ENCODE measurements around the gene KIRREL1.

The KIRREL1 gene

GRCh38 chr1:157993147-157993917 lies at the start of gene KIRREL1:
TSS of gene KIRREL1 (plus strand) at chr1:157993645. CDS start at chr1:157993677, 32 bp downstream.
- Histone ChIP-seq H3K36me3 (ENCODE audit: control insufficient read depth, low read depth, low read length) (no peaks in the 10 kb centered on the region), H3K9ac (ENCODE audit: low read length) (peak within 1 kb of the TSS; percentile 90), H3K9me3 (ENCODE audit: control insufficient read depth, low read depth, low read length) (no peaks in the 10 kb centered on the region), H3K27me3 (ENCODE audit: control insufficient read depth, insufficient read depth, low read length) (peaks cover 8% of the 10 kb centered on the region), H3K4me3 (ENCODE audit: low read length) (peak within 1 kb of the TSS; percentile 90), H3K4me1 (ENCODE audit: control insufficient read depth, low read depth, low read length) (peaks cover 33% of the 10 kb centered on the region), H3K27ac (ENCODE audit: low read length) (peak within 1 kb of the TSS; percentile 64)

- Histone ChIP-seq H3K9me3 (ENCODE audit: control insufficient read depth, low read depth, low read length) (no peaks in the 10 kb centered on the region), H3K4me3 (ENCODE audit: low read length) (no peak overlapping the region), H3K27ac (ENCODE audit: low read length) (no peak overlapping the region), H3K9ac (ENCODE audit: low read length) (no peak overlapping the region), H3K36me3 (ENCODE audit: control insufficient read depth, low read depth, low read length) (no peaks in the 10 kb centered on the region), H3K27me3 (ENCODE audit: control insufficient read depth, insufficient read depth, low read length) (no peaks in the 10 kb centered on the region), H3K4me1 (ENCODE audit: control insufficient read depth, low read depth, low read length) (no peaks in the 10 kb centered on the region)
These were observed 48.7 kb upstream of the KIRREL1 start for GRCh38 chr1:157944663-157945280.

- H3K36me3 ChIP-seq (ENCODE audit: control insufficient read depth, low read depth, low read length), result no peaks in the 10 kb centered on the region
- no peak overlapping the region for H3K4me3 ChIP-seq (ENCODE audit: low read length)
- no peaks in the 10 kb centered on the region for H3K27me3 ChIP-seq (ENCODE audit: control insufficient read depth, insufficient read depth, low read length)
- H3K4me1 ChIP-seq (ENCODE audit: control insufficient read depth, low read depth, low read length), result no peaks in the 10 kb centered on the region
- H3K27ac ChIP-seq (ENCODE audit: low read length), result no peak overlapping the region
- H3K9me3 ChIP-seq (ENCODE audit: control insufficient read depth, low read depth, low read length), result no peaks in the 10 kb centered on the region
- no peak overlapping the region for H3K9ac ChIP-seq (ENCODE audit: low read length)
These were observed 45.0 kb upstream of the KIRREL1 start for GRCh38 chr1:157948312-157949073.

- Histone ChIP-seq H3K4me1 (ENCODE audit: control insufficient read depth, low read depth, low read length) (no peaks in the 10 kb centered on the region), H3K36me3 (ENCODE audit: control insufficient read depth, low read depth, low read length) (no peaks in the 10 kb centered on the region), H3K9ac (ENCODE audit: low read length) (no peak overlapping the region), H3K9me3 (ENCODE audit: control insufficient read depth, low read depth, low read length) (no peaks in the 10 kb centered on the region), H3K27me3 (ENCODE audit: control insufficient read depth, insufficient read depth, low read length) (no peaks in the 10 kb centered on the region), H3K27ac (ENCODE audit: low read length) (no peak overlapping the region), H3K4me3 (ENCODE audit: low read length) (no peak overlapping the region)
These were observed 44.4 kb upstream of the KIRREL1 start for GRCh38 chr1:157949074-157949354.

- Histone ChIP-seq H3K27ac (ENCODE audit: low read length) (no peak overlapping the region), H3K4me1 (ENCODE audit: control insufficient read depth, low read depth, low read length) (no peaks in the 10 kb centered on the region), H3K9ac (ENCODE audit: low read length) (no peak overlapping the region), H3K4me3 (ENCODE audit: low read length) (no peak overlapping the region), H3K27me3 (ENCODE audit: control insufficient read depth, insufficient read depth, low read length) (no peaks in the 10 kb centered on the region), H3K9me3 (ENCODE audit: control insufficient read depth, low read depth, low read length) (no peaks in the 10 kb centered on the region), H3K36me3 (ENCODE audit: control insufficient read depth, low read depth, low read length) (no peaks in the 10 kb centered on the region)
These were observed 42.2 kb upstream of the KIRREL1 start for GRCh38 chr1:157951230-157951629.

GRCh38 chr1:157952601-157953000 lies 40.8 kb upstream of the KIRREL1 start:
- Histone ChIP-seq H3K27ac (ENCODE audit: low read length) (no peak overlapping the region), H3K9me3 (ENCODE audit: control insufficient read depth, low read depth, low read length) (no peaks in the 10 kb centered on the region), H3K4me3 (ENCODE audit: low read length) (no peak overlapping the region), H3K4me1 (ENCODE audit: control insufficient read depth, low read depth, low read length) (no peaks in the 10 kb centered on the region), H3K36me3 (ENCODE audit: control insufficient read depth, low read depth, low read length) (no peaks in the 10 kb centered on the region), H3K9ac (ENCODE audit: low read length) (no peak overlapping the region), H3K27me3 (ENCODE audit: control insufficient read depth, insufficient read depth, low read length) (no peaks in the 10 kb centered on the region)

GRCh38 chr1:157955221-157955620 lies 38.2 kb upstream of the KIRREL1 start:
- H3K27ac ChIP-seq (ENCODE audit: low read length), result no peak overlapping the region
- no peak overlapping the region for H3K4me3 ChIP-seq (ENCODE audit: low read length)
- no peak overlapping the region for H3K9ac ChIP-seq (ENCODE audit: low read length)
- H3K27me3 ChIP-seq (ENCODE audit: control insufficient read depth, insufficient read depth, low read length), result no peaks in the 10 kb centered on the region
- no peaks in the 10 kb centered on the region for H3K4me1 ChIP-seq (ENCODE audit: control insufficient read depth, low read depth, low read length)
- no peaks in the 10 kb centered on the region for H3K9me3 ChIP-seq (ENCODE audit: control insufficient read depth, low read depth, low read length)
- H3K36me3 ChIP-seq (ENCODE audit: control insufficient read depth, low read depth, low read length), result no peaks in the 10 kb centered on the region

- Histone ChIP-seq H3K9me3 (ENCODE audit: control insufficient read depth, low read depth, low read length) (no peaks in the 10 kb centered on the region), H3K4me3 (ENCODE audit: low read length) (no peak overlapping the region), H3K4me1 (ENCODE audit: control insufficient read depth, low read depth, low read length) (no peaks in the 10 kb centered on the region), H3K27me3 (ENCODE audit: control insufficient read depth, insufficient read depth, low read length) (no peaks in the 10 kb centered on the region), H3K9ac (ENCODE audit: low read length) (no peak overlapping the region), H3K36me3 (ENCODE audit: control insufficient read depth, low read depth, low read length) (no peaks in the 10 kb centered on the region), H3K27ac (ENCODE audit: low read length) (no peak overlapping the region)
These were observed 37.6 kb upstream of the KIRREL1 start for GRCh38 chr1:157955857-157956256.

GRCh38 chr1:157956732-157957131 lies 36.7 kb upstream of the KIRREL1 start:
- Histone ChIP-seq H3K36me3 (ENCODE audit: control insufficient read depth, low read depth, low read length) (no peaks in the 10 kb centered on the region), H3K9me3 (ENCODE audit: control insufficient read depth, low read depth, low read length) (no peaks in the 10 kb centered on the region), H3K4me1 (ENCODE audit: control insufficient read depth, low read depth, low read length) (no peaks in the 10 kb centered on the region), H3K9ac (ENCODE audit: low read length) (no peak overlapping the region), H3K4me3 (ENCODE audit: low read length) (no peak overlapping the region), H3K27ac (ENCODE audit: low read length) (no peak overlapping the region), H3K27me3 (ENCODE audit: control insufficient read depth, insufficient read depth, low read length) (no peaks in the 10 kb centered on the region)

GRCh38 chr1:157958263-157958662 lies 35.2 kb upstream of the KIRREL1 start:
- Histone ChIP-seq H3K9ac (ENCODE audit: low read length) (no peak overlapping the region), H3K27me3 (ENCODE audit: control insufficient read depth, insufficient read depth, low read length) (no peaks in the 10 kb centered on the region), H3K4me3 (ENCODE audit: low read length) (no peak overlapping the region), H3K36me3 (ENCODE audit: control insufficient read depth, low read depth, low read length) (no peaks in the 10 kb centered on the region), H3K4me1 (ENCODE audit: control insufficient read depth, low read depth, low read length) (no peaks in the 10 kb centered on the region), H3K9me3 (ENCODE audit: control insufficient read depth, low read depth, low read length) (no peaks in the 10 kb centered on the region), H3K27ac (ENCODE audit: low read length) (no peak overlapping the region)

- no peaks in the 10 kb centered on the region for H3K4me1 ChIP-seq (ENCODE audit: control insufficient read depth, low read depth, low read length)
- H3K36me3 ChIP-seq (ENCODE audit: control insufficient read depth, low read depth, low read length), result no peaks in the 10 kb centered on the region
- no peak overlapping the region for H3K4me3 ChIP-seq (ENCODE audit: low read length)
- no peaks in the 10 kb centered on the region for H3K27me3 ChIP-seq (ENCODE audit: control insufficient read depth, insufficient read depth, low read length)
- H3K9me3 ChIP-seq (ENCODE audit: control insufficient read depth, low read depth, low read length), result no peaks in the 10 kb centered on the region
- no peak overlapping the region for H3K9ac ChIP-seq (ENCODE audit: low read length)
- no peak overlapping the region for H3K27ac ChIP-seq (ENCODE audit: low read length)
These were observed 33.7 kb upstream of the KIRREL1 start for GRCh38 chr1:157959750-157960149.

Data from iPS-18a (cell line).